Fibroblast of lung (primary cell): Measurements from ENCODE around the gene CSRNP3. TPM values are rescaled to one million over a fixed set of nuclear protein-coding genes. Genes with fewer than 3 reads are reported as not detected.

Source experiments
- DNase-seq, 2 donors: peaks; one replicate each; pipeline versions ENCODE4 v3.0.0 to v3.0.0-alpha.2; 2010; ENCODE audit warnings: low read depth in 2 of 2
- H2AFZ ChIP-seq: 2 replicates; pipeline ENCODE4 v1.5.1; 2012; ENCODE audit warnings: low read length, control low read depth, inconsistent platforms
- H3K27ac ChIP-seq: 2 replicates; pipeline ENCODE4 v1.5.1; 2011; ENCODE audit warnings: low read length, control low read depth; ENCODE audit not compliant: insufficient read depth
- H3K27me3 ChIP-seq: 2 replicates; pipeline ENCODE4 v1.5.1; 2011; ENCODE audit warnings: mild to moderate bottlenecking, low read length; ENCODE audit not compliant: control insufficient read depth, insufficient read depth
- H3K36me3 ChIP-seq: 2 replicates; pipeline ENCODE4 v1.5.1; 2011; ENCODE audit warnings: low read length; ENCODE audit not compliant: control insufficient read depth, insufficient read depth
- H3K4me1 ChIP-seq: 2 replicates; pipeline ENCODE4 v1.5.1; 2011; ENCODE audit warnings: low read length; ENCODE audit not compliant: control insufficient read depth, insufficient read depth; ENCODE audit errors: extremely low read depth
- H3K4me2 ChIP-seq: 2 replicates; pipeline ENCODE4 v1.5.1; 2011; ENCODE audit warnings: low read length, control low read depth; ENCODE audit not compliant: insufficient read depth; ENCODE audit errors: extremely low read depth
- H3K4me3 ChIP-seq, 4 experiments: fragments of 200-600 bp in 1 of 4; sonication (generic) in 1 of 4; replicated peaks in 1 of 4; 2 replicates each; pipeline ENCODE4 v1.5.1; 2011 to 2016; ENCODE audit warnings: low read length in 4 of 4, low read depth in 3 of 4, mild to moderate bottlenecking in 3 of 4, control low read depth in 2 of 4, inconsistent platforms in 1 of 4, mixed read lengths in 1 of 4; ENCODE audit not compliant: insufficient read depth in 1 of 4; ENCODE audit errors: control extremely low read depth in 1 of 4
- H3K79me2 ChIP-seq: 2 replicates; pipeline ENCODE4 v1.5.1; 2012; ENCODE audit warnings: mild to moderate bottlenecking, low read length, inconsistent platforms; ENCODE audit not compliant: control insufficient read depth, insufficient read depth
- H3K9ac ChIP-seq: 2 replicates; pipeline ENCODE4 v1.5.1; 2011; ENCODE audit warnings: mild to moderate bottlenecking, low read length, control low read depth; ENCODE audit not compliant: insufficient read depth
- H3K9me3 ChIP-seq: 2 replicates; pipeline ENCODE4 v1.5.1; 2012; ENCODE audit warnings: low read depth, low read length; ENCODE audit not compliant: control insufficient read depth, insufficient read depth
- H4K20me1 ChIP-seq: 2 replicates; pipeline ENCODE4 v1.5.1; 2011; ENCODE audit warnings: low read length; ENCODE audit not compliant: control insufficient read depth, insufficient read depth; ENCODE audit errors: extremely low read depth
- CTCF ChIP-seq, 2 donors: IDR thresholded peaks in 1 of 2; conservative IDR thresholded peaks in 1 of 2; 1 replicate in 1 of 2; 2 replicates in 1 of 2; pipeline ENCODE4 v1.5.1; 2011 to 2012; ENCODE audit warnings: low read length in 2 of 2, control low read depth in 1 of 2, inconsistent platforms in 1 of 2, low read depth in 1 of 2, mild to moderate bottlenecking in 1 of 2
- EZH2 ChIP-seq: IDR thresholded peaks from 2 replicates; pipeline ENCODE4 v1.5.1; 2012; ENCODE audit warnings: low read length, control low read depth, mild to moderate bottlenecking; ENCODE audit errors: missing control alignments
- polyA plus RNA-seq, 2 donors: library from polyadenylated mRNA; depleted of rRNA in 1 of 2; stranded (reverse) in 1 of 2; unstranded in 1 of 2; fragments of >200 nt; gene quantifications; 2 replicates each; pipeline ENCODE4 v1.2.1, GENCODE V29; 2011 to 2012; ENCODE audit warnings: missing spikeins in 1 of 2
- total RNA-seq: library from RNA; depleted of rRNA; stranded (reverse); fragments of >200 nt; gene quantifications from 2 replicates; pipeline ENCODE4 v1.2.1, GENCODE V29; 2014

The CSRNP3 gene
- total and polyA plus RNA-seq, 2 donors (not counting 1 experiment from before 2014, with no cell fraction given) = 0.66 to 1.1 TPM

- TF ChIP-seq EZH2 (no peak), CTCF (conservative IDR thresholded peaks at IDR 0.05 in 1 of 2, IDR thresholded peaks at IDR 0.05 in 1 of 2; ENCODE audit: low read depth in 1 of 2, low read length in 2 of 2) (no peak)
- Histone ChIP-seq H3K9me3 (no peaks in the 10 kb centered on the region), H3K4me1 (no peaks in the 10 kb centered on the region), H3K4me3 (no peak overlapping the region), H2AFZ (no peak overlapping the region), H3K4me2 (no peak overlapping the region), H3K36me3 (no peaks in the 10 kb centered on the region), H3K27ac (no peak overlapping the region), H3K79me2 (no peaks in the 10 kb centered on the region), H3K27me3 (no peaks in the 10 kb centered on the region), H4K20me1 (no peaks in the 10 kb centered on the region), H3K9ac (no peak overlapping the region)
- DNase-seq = peak in 1 of 2 donors; percentile 8
These were observed 102.7 kb downstream of the CSRNP3 start for GRCh38 chr2:165572151-165572550.

- Histone ChIP-seq H3K4me2 (peak overlapping the region; percentile 16), H3K79me2 (no peaks in the 10 kb centered on the region), H3K4me3 (peak overlapping the region in 1 of 4 experiments; percentile 69), H3K27me3 (no peaks in the 10 kb centered on the region), H3K4me1 (no peaks in the 10 kb centered on the region), H3K27ac (no peak overlapping the region), H3K9me3 (no peaks in the 10 kb centered on the region), H4K20me1 (no peaks in the 10 kb centered on the region), H2AFZ (peak overlapping the region; percentile 22), H3K36me3 (no peaks in the 10 kb centered on the region), H3K9ac (no peak overlapping the region)
- TF ChIP-seq EZH2 (no peak), CTCF (conservative IDR thresholded peaks at IDR 0.05 in 1 of 2, IDR thresholded peaks at IDR 0.05 in 1 of 2; ENCODE audit: low read depth in 1 of 2, low read length in 2 of 2) (no peak)
- peak; percentile 19 to 63 for DNase-seq
These were observed 104.3 kb downstream of the CSRNP3 start for GRCh38 chr2:165573534-165574461.

- DNase-seq = no peak
- Histone ChIP-seq H3K4me2 (no peak overlapping the region), H3K4me1 (no peaks in the 10 kb centered on the region), H3K4me3 (no peak overlapping the region), H3K36me3 (no peaks in the 10 kb centered on the region), H3K9me3 (no peaks in the 10 kb centered on the region), H3K27me3 (no peaks in the 10 kb centered on the region), H3K9ac (no peak overlapping the region), H3K27ac (no peak overlapping the region), H4K20me1 (no peaks in the 10 kb centered on the region), H3K79me2 (no peaks in the 10 kb centered on the region), H2AFZ (no peak overlapping the region)
- TF ChIP-seq EZH2 (no peak), CTCF (conservative IDR thresholded peaks at IDR 0.05 in 1 of 2, IDR thresholded peaks at IDR 0.05 in 1 of 2; ENCODE audit: low read depth in 1 of 2, low read length in 2 of 2) (no peak)
These were observed 105.6 kb downstream of the CSRNP3 start for GRCh38 chr2:165575044-165575615.
